NCI-H446 (cell line): ENCODE results near the gene MTMR4.
A peak's percentile ranks its signal among the peaks of the same experiment; 100 is the strongest.
"Not testable (repeated sequence)": the region's sequence is repeated elsewhere in the genome, so short reads cannot be mapped to it uniquely, and the experiment has no call there.

Experiments
- DNase-seq, 2 experiments: peaks; one replicate each; lab custom pipeline; 2025; lab: John Stamatoyannopoulos, UW

The MTMR4 gene

GRCh38 chr17:58513965-58514769, at the start of gene MTMR4:
TSS of gene MTMR4 (minus strand) at chr17:58514638. CDS start at chr17:58514407, 231 bp downstream.
- DNase-seq, result peak; percentile 48 to 87

GRCh38 chr17:58560511-58560910, 46.1 kb upstream of the MTMR4 start:
- no peak for DNase-seq

GRCh38 chr17:58557981-58558380, 43.5 kb upstream of the MTMR4 start:
- no peak for DNase-seq

- no peak for DNase-seq
These were observed 42.4 kb upstream of the MTMR4 start for GRCh38 chr17:58556833-58557250.

- DNase-seq, result not testable (repeated sequence)
These were observed 40.7 kb upstream of the MTMR4 start for GRCh38 chr17:58555109-58555508.

- DNase-seq, result peak in 1 of 2 experiments; percentile 4
These were observed 26.8 kb upstream of the MTMR4 start for GRCh38 chr17:58541249-58541648.

GRCh38 chr17:58539698-58540097, 25.3 kb upstream of the MTMR4 start:
- DNase-seq, result no peak

GRCh38 chr17:58538811-58539409, 24.5 kb upstream of the MTMR4 start:
- no peak for DNase-seq

GRCh38 chr17:58537266-58537665, 22.8 kb upstream of the MTMR4 start:
- DNase-seq, result no peak

- no peak for DNase-seq
These were observed 22.1 kb upstream of the MTMR4 start for GRCh38 chr17:58536542-58536941.

- DNase-seq, result no peak
These were observed 21.0 kb upstream of the MTMR4 start for GRCh38 chr17:58535431-58535830.

GRCh38 chr17:58534901-58535421, 20.5 kb upstream of the MTMR4 start:
- no peak for DNase-seq

- no peak for DNase-seq
These were observed 19.9 kb upstream of the MTMR4 start for GRCh38 chr17:58534331-58534730.

GRCh38 chr17:58533616-58534188, 19.3 kb upstream of the MTMR4 start:
- no peak for DNase-seq

- DNase-seq, result no peak
These were observed 18.1 kb upstream of the MTMR4 start for GRCh38 chr17:58532555-58532951.

GRCh38 chr17:58531661-58532554, 17.5 kb upstream of the MTMR4 start:
- peak in 1 of 2 experiments; percentile 16 for DNase-seq

- no peak for DNase-seq
These were observed 16.7 kb upstream of the MTMR4 start for GRCh38 chr17:58531122-58531521.

GRCh38 chr17:58530655-58531054, 16.2 kb upstream of the MTMR4 start:
- DNase-seq, result no peak

GRCh38 chr17:58529275-58529674, 14.8 kb upstream of the MTMR4 start:
- DNase-seq, result no peak

- DNase-seq, result no peak
These were observed 14.0 kb upstream of the MTMR4 start for GRCh38 chr17:58528443-58528842.

GRCh38 chr17:58527949-58528348, 13.5 kb upstream of the MTMR4 start:
- DNase-seq, result no peak

GRCh38 chr17:58527306-58527705, 12.9 kb upstream of the MTMR4 start:
- no peak for DNase-seq
